22Rv1 (cell line): ENCODE data around the gene GFRA1.

Source experiments
- ZFX ChIP-seq: fragments of 450-650 bp; IDR thresholded peaks from 2 replicates; pipeline ENCODE4 v1.6.1; 2017; ENCODE audit warnings: antibody characterized with exemption, borderline replicate concordance
- TF ChIP-seq, protein P1 (sequence below): fragments of 450-650 bp; IDR thresholded peaks from 2 replicates; pipeline ENCODE4 v1.5.1; 2017; ENCODE audit warnings: mild to moderate bottlenecking

DNA sequence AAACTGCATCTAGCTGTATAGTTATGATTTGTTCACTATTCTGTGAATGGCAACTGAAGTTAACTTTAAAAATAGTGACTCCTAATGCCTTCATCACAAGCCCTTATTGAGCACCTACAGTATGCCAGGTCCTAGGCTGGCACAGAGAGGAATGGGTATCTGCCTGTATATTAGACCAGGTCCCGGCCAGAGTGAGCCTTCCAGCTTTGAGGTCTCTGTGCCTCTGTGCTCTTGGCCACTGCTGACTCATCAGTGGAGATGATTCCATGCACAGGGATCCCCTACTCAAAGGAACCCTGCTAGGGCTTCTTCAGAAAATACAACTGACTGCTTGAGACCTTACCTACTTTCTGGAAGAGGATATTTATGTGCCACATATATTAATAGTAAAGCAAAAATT lies 118.4 kb downstream of the GFRA1 start:
- TF ChIP-seq, protein P1, sequence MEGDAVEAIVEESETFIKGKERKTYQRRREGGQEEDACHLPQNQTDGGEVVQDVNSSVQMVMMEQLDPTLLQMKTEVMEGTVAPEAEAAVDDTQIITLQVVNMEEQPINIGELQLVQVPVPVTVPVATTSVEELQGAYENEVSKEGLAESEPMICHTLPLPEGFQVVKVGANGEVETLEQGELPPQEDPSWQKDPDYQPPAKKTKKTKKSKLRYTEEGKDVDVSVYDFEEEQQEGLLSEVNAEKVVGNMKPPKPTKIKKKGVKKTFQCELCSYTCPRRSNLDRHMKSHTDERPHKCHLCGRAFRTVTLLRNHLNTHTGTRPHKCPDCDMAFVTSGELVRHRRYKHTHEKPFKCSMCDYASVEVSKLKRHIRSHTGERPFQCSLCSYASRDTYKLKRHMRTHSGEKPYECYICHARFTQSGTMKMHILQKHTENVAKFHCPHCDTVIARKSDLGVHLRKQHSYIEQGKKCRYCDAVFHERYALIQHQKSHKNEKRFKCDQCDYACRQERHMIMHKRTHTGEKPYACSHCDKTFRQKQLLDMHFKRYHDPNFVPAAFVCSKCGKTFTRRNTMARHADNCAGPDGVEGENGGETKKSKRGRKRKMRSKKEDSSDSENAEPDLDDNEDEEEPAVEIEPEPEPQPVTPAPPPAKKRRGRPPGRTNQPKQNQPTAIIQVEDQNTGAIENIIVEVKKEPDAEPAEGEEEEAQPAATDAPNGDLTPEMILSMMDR: no peak
- no peak for TF ChIP-seq ZFX
